DMS114 treated with DMSO at 0.1 percent for 48 hours (cell line): ENCODE measurements around the gene GALNT17.

Experiments
- DNase-seq: peaks from one replicate; lab custom pipeline; 2025; ENCODE audit not compliant: unreplicated experiment; lab: John Stamatoyannopoulos, UW

The GALNT17 gene

DNA sequence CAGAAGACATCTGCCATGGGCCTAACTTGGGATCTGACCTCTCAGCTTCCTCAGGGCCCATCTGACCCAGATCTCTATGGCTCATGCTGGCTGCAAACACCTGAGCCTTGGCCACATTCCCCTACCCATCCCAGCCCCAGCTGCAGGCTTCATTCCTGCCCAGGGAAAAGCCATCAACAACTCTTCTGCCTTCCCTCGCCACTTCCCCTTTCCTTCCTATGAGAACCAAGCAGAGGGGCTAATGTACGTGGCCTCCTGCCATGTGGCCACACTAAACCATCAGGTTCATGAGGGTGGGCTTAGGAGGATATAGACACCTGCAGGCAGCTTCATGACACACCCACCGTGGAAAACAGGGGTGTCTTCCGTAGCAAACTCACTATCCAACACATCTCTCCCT, 312.2 kb downstream of the GALNT17 start:
- no peak for DNase-seq

DNA sequence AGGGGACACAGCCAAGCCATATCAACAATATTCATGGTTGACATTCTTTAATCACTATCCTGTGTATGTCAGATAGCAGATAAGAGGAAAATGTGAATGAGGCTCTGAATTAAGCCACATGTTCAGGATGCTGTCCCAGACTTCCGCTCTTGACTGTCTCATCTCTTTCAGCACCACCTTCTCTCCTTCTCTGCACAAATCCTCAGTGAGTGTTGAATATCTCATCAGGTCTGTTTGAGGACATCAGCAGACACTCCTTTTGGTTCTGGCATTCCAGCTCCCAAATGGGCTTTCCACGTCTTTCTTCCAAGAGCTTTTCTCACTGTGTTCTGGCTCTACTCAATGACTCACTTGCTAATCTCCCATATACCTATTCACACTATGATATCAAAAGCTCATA, 321.7 kb downstream of the GALNT17 start:
- no peak for DNase-seq

DNA sequence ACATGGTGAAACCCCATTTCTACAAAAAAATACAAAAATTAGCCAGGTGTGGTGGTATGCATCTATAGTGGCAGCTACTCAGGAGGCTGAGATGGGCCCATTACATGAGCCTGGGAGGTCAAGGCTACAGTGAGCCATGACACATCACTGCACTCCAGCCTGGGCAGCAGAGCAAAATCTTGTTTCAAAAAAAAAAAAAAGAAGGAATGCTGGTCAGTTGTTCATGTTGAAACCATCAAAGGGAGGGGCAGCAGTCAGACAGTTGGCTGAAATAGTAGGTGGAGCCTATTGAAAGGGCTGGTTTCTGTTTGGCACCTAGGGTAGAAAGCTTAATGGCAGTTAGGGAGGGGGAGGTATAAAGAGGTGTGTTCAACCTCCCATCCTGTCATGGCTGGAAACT, 323.0 kb downstream of the GALNT17 start:
- no peak for DNase-seq

DNA sequence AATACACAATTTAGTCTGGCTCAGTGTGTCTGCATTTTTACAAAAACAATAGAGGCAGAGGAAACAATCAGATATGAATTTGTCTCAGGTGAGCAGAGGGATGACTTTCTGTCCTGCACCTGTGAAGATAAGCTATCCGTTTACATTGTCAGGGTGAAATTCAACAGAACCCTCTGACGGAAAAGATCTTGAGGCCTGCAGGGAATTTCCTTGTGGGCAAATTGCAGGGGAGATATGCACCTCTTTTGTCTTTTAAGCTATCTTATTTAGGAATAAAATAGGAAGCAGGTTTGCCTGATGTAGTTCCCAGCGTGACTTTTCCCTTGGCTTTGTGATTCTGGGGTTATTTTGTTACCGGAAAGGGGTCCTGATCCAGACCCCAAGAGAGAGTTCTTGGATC, 325.1 kb downstream of the GALNT17 start:
- DNase-seq: no peak

DNA sequence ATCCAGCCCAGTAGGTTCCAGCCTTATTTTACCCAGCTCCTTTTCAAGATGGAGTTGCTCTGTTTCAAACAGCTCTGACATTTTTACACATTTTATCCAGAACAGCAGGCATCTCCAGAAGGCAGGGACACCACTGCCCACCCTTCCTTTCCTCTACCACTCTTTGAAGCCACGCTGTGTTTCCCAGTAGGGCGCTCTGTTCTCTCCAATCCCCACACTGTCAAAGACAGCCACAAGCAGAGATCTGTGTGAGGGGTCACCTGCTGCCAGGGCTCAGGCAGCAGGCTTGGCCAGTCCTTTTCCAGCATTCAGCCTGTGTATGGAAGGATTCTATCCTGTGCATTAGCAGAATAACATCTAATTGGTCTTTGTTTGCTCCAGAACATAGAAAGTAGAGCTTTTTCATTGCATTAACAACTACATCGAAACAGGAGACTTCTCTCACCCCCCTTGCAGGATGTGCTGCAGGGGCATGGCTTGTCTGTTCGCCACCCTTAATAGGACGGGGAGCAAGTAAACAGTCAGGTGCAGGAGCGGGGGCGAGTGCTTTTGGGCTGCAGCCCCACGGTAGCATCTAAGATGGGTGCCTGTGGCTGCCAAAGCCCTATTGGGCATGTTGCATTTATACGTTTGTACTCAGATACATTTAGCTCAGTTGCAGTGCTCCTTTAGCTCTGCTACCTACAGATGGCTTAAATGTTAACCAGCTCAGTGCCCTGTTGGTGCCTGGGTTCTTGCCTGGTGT, 326.1 kb downstream of the GALNT17 start:
- no peak for DNase-seq

DNA sequence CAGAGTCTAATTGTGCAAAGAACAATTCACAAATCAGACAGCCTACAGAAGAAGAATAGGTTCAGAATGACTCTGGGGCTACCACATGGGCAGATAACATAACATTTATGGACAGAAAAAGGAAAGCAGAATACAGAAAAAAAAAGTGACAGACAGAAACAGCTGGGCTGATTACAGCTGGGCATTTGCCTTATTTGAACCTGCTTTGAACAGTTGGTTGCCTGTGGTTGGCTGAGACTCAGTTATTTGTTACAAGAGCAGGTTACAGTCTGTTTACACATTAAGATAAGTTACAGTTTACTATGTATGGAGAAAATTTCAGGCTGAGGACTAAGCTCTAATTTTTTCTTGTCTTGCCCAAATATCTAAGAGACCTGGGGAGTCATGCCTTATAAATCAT, 327.2 kb downstream of the GALNT17 start:
- DNase-seq: no peak

DNA sequence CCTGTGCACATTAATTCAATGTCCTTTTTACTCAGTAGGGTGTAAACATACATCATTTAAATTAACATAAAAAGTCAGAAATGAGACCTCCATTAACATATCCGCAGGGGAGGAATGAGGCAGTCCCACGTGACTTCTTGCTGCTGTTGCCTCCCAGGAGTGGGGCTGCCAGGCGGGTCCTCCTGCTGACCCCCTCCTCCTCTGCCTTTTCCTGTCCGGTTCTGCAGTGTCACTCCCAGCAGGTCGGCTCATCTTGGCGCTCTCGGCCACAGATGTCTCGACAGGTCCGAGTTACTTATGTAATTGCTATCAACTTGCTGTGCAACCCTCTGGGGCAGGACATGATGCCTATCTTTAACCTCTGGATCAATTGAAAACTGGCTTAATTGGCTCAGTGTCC, 329.6 kb downstream of the GALNT17 start:
- no peak for DNase-seq

DNA sequence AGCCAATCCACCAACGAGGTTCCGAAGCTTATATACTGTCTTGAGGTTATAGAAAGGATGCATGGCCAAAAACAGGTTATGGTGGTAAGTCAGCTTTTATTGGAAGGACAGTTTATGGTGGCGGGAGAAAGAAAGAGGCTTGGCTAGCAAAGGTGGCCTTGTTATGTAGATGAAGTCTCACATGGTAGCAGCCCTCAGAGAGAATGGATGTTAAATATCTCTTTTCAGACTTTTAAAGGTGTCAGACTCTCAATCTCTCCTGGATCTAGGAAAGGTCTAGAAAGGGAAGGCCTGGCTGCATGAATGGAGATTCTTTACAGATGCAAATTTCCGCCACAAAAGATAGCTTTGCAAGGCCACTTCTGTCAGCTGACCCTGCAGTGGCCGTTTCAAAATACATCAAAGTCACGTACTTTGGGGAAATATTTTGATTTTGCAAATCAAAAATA, 333.8 kb downstream of the GALNT17 start:
- no peak for DNase-seq

DNA sequence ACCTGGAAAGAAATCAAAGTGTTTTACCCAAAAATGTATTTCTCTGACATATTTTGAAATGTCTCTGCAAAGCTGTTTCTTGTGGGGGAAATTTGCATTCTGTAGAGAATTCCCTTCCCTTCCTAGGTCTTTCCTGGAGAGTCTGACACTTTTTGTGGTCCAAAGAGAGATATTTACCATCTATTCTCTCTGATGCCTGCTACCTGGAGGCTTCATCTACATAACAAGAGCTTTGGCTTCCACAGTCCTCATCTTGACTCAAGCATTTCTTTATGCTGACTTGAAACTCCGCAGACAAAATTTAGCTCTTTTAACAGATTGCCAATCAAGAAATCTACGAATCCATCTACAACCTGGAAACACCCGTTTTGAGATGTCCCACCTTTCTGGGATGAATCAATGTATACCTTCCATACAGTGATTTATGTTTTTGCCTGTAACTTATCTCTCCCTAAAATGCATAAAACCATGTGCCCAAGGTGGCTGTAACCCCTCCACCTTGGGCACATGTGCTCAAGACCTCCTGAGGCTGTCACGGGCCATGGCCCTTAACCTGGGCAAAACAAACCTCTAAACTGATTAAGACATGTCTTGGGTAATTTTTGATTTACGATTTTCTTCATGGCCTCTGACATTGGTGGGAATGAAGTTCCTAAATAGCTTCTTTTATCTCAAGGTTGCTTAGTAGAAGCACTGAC, 334.7 kb downstream of the GALNT17 start:
- no peak for DNase-seq

DNA sequence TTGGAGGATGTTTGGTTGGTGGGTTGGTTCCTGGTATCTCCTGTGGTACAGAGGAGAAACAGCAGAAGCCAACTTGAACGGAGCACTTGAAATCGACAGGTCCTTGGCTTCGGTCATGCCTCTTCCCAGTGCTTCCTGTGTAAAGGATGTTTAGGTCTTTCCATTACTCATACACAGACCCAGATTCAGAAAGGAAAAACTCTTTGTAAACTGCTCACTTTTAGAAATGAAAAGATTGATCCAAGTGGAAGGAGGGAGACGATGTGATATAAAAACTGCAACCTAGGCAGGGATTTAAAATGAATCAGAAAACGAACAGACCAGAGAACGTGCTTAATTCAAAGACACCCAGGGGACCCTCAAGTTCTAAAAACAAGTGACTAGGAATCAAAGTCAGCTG, 338.4 kb downstream of the GALNT17 start:
- DNase-seq: no peak

DNA sequence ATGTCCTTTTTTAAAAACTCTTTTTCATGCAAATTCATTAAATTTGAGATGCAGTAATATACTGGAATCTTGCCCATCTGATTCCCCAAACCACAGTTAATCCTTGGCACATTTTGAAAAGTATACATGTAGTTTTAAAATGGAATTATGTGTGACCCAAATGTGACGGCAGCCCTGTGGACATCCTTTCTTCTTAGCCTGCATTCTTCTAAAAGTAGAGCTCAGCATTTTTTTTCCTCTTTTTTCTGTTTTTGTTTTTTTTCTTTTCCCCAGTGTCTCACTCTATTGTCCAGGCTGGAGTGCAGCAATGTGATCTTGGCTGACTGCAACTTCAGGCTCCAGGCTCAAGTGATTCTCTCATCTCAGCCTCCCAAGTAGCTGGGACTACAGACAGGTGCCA, 338.9 kb downstream of the GALNT17 start:
- no peak for DNase-seq

DNA sequence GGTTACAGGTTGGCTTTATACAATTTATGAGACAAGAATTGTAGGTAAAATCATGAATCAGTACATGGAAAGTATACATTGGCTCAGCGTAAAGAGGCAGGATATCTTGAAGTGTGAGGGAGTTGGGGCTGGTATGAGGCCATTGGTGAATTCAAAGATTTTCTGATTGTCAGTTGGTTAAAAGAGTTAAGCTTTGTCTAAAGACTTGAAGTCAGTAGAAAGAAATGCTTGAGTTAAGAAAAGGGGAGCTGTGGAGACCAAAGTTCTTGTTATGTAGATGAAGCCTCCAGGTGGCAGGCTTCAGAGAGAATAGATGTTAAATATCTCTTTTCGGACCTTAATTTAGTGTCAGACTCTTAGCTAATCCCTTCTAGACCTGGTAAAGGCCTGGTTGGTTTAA, 341.0 kb downstream of the GALNT17 start:
- DNase-seq: no peak

DNA sequence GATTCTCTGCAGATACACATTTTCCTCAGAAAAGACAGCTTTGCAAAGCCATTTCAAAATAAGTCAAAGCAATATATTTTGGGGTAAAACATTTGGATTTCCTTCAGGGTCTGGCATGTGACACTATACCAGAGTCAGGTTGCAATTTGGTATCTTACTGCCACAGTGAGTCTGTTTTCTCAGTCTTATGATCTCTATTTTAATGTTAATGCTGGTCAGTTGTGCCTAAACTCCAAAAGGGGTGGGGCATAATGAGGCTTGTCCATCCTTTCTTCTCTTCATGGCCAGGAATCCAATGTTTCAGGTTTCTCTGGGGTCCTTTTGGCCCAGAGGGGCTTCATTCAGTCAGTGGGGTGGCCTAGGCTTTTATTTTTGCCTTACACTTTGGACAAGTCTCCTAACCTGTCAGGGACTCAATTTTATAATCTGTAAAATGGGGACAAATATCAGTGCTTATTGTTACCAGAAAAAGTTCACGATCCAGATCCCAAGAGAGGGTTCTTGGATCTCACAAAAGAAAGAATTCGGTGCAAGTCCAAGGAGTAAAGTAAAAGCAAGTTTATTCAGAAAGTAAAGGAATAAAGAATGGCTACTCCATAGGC, 341.5 kb downstream of the GALNT17 start:
- no peak for DNase-seq

DNA sequence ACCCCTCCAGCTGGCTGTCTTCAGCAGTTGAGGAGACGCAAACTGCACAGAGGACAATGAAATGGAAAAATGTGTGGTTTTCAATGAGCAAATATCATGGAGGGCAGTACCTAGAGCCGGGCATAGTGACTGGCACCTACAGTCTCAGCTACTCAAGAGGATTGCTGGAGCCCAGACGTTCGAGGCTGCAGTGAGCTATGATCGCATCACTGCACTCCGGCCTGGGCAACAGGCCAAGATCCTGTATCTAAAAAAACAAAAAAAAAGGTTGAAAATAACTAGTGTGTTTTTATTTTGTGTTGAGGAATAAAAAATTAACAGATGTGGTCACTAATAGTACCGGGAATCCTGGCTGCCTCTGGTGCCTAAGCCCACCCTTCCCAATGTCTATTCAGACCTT, 345.5 kb downstream of the GALNT17 start:
- no peak for DNase-seq

DNA sequence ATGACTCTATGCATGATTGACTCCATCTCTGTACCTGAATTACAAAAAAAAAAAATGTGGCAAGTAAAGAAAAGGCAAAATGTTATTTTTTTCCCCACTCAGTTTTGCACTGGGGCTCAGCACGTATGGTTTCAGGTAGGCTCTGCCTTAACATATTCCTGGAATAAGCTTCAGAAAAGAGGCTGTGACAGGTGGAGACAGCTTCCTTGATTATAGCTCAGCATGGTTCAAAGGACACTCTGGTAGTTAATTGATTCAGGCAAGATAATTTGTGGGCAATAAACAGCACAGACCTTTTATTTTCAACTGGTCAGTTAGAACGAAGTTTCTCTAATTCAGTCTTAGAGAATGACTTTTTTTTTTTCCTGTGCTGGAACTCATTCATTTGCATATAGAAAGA, 347.3 kb downstream of the GALNT17 start:
- DNase-seq: no peak

DNA sequence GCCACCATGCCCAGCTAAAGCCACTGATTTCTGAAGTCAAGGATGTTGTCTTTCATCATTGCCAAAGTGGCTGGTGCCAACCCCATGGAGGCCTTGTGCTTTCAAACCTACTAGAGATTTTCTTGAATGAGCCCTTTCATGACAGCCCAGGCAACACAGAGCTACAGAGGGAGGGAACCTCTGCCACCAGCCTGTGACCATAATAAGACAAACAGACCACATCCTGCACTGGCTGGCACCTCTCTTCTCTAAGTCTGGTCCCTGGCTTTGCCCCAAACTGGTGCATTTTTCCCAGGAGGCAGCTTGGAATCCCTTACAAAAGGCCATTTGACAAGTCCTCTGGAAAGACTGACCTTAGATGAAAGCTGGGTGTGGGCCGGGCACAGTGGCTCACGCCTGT, 348.8 kb downstream of the GALNT17 start:
- DNase-seq: no peak

DNA sequence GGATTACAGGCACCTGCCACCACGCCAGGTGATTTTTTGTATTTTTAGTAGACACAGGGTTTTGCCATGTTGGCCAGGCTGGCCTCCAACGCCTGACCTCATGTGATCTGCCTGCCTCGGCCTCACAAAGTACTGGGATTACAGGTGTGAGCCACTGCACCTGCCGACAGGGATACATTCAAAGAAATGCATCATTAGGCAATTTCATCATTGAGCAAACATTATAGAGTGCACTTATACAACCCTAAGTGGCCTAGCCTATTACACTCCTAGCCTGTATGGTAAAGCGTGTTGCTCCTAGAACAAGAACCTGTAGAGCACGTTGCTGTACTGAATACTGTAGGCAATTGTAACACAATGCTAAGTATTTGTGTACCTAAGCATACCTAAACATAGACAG, 350.3 kb downstream of the GALNT17 start:
- no peak for DNase-seq

DNA sequence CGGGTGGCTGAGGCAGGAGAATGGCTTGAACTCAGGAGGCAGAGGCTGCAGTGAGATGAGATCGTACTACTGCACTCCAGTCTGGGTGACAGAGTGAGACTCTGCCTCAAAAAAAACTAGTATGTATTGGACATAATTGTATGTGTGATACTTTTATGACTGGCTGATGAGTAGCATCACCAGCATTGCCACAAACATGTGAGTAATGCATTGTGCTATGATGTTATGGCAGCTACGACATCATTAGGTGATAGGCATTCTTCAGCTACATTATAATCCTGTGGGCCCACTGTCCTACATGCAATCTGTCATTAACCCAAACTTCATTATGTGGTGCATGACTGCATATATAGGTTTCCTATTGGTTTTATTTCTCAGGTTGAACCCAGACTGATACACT, 352.4 kb downstream of the GALNT17 start:
- DNase-seq: no peak

DNA sequence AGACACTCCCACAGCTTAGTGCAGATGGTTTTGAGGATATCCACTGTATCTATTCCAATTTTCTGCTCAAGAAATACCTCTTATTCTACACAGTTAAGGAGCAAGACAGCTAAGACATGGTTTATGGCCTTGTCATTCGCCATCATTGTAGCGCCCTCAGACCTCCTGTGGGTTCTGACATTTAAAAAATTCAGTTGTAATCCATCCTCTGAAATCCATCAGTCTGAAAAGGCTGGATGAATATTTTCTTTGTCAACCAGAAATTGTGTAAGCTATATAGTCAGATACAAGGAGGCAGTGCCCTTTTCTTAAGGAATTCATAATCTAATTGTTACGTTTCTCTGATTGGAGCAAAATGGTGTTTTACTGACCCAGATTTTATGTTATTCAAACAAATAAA, 353.6 kb downstream of the GALNT17 start:
- no peak for DNase-seq

DNA sequence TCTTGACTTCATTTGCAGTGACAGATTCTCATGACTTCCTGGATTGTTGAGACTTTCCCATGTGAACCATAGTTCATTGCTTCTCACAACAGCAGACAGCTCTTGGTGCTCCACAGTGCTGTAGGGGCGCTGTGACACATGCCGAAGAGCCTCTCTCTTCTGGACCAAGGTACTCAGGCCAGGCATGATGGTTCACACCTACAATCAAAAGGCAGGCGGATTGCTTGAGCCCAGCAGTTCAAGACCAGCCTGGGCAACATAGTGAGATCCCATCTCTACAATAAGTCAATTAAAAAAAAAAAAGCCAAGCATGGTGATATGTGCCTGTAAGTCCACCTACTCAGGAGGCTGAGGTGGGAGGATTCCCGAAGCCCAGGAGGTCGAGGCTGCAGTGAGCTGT, 354.5 kb downstream of the GALNT17 start:
- no peak for DNase-seq

DNA sequence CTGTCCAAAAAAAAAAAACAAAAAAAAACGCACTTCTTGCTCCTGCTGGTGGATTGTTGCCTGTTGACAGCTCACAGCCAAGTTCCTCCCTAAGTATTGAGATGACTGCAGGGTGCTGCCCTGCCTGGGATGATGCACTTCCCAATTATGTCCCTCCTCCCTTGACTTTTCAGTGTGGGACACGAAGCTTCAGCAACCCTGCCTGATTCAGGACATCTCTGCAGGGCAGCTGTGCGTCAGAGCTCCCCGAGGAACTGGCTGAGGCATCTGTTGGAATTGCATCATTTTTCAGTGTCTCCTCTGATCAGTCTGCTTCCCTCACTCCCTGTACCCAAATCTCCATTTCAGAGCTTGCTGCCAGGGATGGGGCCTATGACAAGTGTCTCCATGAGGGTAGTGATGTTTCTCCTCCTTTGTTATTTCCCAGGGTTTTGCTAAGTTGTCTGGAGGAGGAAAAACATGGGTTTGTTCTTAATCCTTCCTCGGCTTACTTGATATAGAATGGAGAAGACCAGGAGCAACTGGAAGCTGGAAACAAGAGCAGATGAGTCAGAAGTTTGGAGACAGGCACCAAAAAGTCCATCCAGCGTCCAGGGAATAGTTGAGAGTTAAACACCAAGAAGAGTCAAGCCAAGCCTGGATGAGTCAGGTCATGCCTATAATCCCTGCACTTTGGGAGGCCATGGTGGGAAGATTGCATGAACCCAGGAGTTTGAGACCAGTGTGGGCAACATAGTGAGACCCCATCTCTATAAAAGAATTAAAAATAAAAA, 355.1 kb downstream of the GALNT17 start:
- no peak for DNase-seq

DNA sequence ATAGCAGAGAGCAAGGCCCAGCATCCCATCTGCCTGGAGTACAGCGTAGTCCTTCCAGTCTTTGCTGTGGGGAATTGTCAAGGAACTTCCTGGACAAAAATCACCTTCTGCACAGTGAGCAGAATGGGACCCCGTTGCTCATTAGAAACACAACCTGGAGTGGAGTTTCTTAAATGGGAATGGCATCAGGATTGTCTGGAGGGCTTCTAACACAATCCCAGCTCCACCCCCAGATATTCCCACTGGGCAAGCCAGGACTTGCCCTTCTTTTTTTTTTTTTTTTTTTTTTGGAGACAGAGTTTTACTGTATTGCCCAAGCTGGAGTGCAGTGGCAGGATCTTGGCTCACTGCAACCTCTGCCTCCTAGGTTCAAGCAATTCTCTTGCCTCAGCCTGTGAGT, 356.4 kb downstream of the GALNT17 start:
- no peak for DNase-seq
